PFSK-1 (cell line): ENCODE measurements around the gene SLC39A11.

Source experiments
- FOXP2 ChIP-seq: optimal IDR thresholded peaks from 2 replicates; pipeline ENCODE3; 2011; ENCODE audit warnings: borderline replicate concordance, control low read depth, inconsistent platforms; ENCODE audit not compliant: insufficient read depth; ENCODE audit errors: extremely low read length, extremely low read depth
- POLR2AphosphoS5 ChIP-seq: IDR thresholded peaks from 2 replicates; pipeline ENCODE4 v1.6.1; 2012; ENCODE audit warnings: low read depth, mild to moderate bottlenecking, control low read depth, low read length, moderate library complexity
- REST ChIP-seq, 2 experiments: IDR thresholded peaks; 2 replicates each; pipeline versions ENCODE4 v1.6.1 to v1.8.0; 2011 to 2012; ENCODE audit warnings: low read depth in 2 of 2, low read length in 2 of 2, control low read depth in 1 of 2, inconsistent platforms in 1 of 2, mild to moderate bottlenecking in 1 of 2, moderate library complexity in 1 of 2; ENCODE audit not compliant: insufficient read depth in 1 of 2
- SIN3A ChIP-seq: IDR thresholded peaks from 2 replicates; pipeline ENCODE4 v1.6.1; 2012; ENCODE audit warnings: mild to moderate bottlenecking, low read length, moderate library complexity, borderline replicate concordance; ENCODE audit not compliant: insufficient read depth
- TAF1 ChIP-seq: IDR thresholded peaks from 2 replicates; pipeline ENCODE4 v1.6.1; 2012; ENCODE audit warnings: low read length, control low read depth, borderline replicate concordance; ENCODE audit not compliant: insufficient read depth

SLC39A11 gene

GRCh38 chr17:72760368-72760767, 332.1 kb downstream of the SLC39A11 start:
- no peak for TF ChIP-seq POLR2AphosphoS5
- no peak for TF ChIP-seq SIN3A
- no peak for TF ChIP-seq FOXP2
- TF ChIP-seq TAF1, result no peak
- TF ChIP-seq REST (IDR thresholded peaks at IDR 0.05; ENCODE audit: insufficient read depth in 1 of 2, low read depth in 2 of 2, low read length in 2 of 2), result no peak

GRCh38 chr17:72759301-72759700, 333.2 kb downstream of the SLC39A11 start:
- TF ChIP-seq FOXP2 (no peak), SIN3A (no peak), TAF1 (no peak), POLR2AphosphoS5 (no peak), REST (IDR thresholded peaks at IDR 0.05; ENCODE audit: insufficient read depth in 1 of 2, low read depth in 2 of 2, low read length in 2 of 2) (no peak)

GRCh38 chr17:72756256-72756655, 336.2 kb downstream of the SLC39A11 start:
- no peak for TF ChIP-seq TAF1
- TF ChIP-seq SIN3A, result no peak
- TF ChIP-seq POLR2AphosphoS5, result no peak

- TF ChIP-seq REST (IDR thresholded peaks at IDR 0.05; ENCODE audit: insufficient read depth in 1 of 2, low read depth in 2 of 2, low read length in 2 of 2) (no peak), FOXP2 (no peak), TAF1 (no peak), POLR2AphosphoS5 (no peak), SIN3A (no peak)
Observed at GRCh38 chr17:72754513-72754912, 338.0 kb downstream of the SLC39A11 start.

GRCh38 chr17:72751746-72752145, 340.7 kb downstream of the SLC39A11 start:
- TF ChIP-seq POLR2AphosphoS5 (no peak), FOXP2 (no peak), REST (IDR thresholded peaks at IDR 0.05; ENCODE audit: insufficient read depth in 1 of 2, low read depth in 2 of 2, low read length in 2 of 2) (no peak), TAF1 (no peak), SIN3A (no peak)
